HG02642 (cell line): ENCODE data around the gene ICAM4.

Experiments used
- ATAC-seq: cut with Tn5 transposase; IDR thresholded peaks from one replicate; pipeline ENCODE4 v1.9.1; 2021; ENCODE audit warnings: mild to moderate bottlenecking; ENCODE audit not compliant: unreplicated experiment, poor library complexity

The ICAM4 gene

GRCh38 chr19:10317045-10317856 lies 30.5 kb downstream of the ICAM4 start:
- no peak for ATAC-seq

DNA sequence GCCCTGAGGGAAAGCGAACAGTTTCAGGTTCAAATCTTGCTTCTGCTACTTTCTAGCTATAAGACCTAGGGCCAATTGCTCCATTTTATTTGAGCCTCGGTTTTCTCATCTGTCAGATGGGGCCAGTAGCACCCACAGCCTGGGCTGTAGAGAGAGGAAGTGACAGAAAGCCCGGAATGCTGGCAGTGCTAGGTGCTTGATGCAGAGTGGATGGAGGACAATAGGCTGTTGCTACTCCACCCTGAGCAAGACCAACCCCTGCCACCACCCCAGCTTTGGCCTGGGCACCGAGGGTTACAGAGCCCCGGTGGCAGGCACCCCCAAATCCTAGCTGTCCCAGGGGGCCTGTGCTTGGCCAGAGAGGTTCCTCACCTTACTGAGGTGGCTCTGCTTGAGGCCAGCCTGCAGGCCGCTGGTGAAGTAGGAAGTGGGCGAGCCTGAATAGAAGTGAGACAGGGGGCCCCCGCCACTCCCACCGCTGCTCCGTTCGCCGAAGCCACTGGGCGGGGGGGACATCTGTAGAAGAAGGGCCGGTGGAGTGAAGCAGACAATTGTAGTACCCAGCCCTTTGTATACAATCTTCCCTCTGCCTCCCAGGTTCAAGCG lies 31.2 kb downstream of the ICAM4 start:
- ATAC-seq: no peak

DNA sequence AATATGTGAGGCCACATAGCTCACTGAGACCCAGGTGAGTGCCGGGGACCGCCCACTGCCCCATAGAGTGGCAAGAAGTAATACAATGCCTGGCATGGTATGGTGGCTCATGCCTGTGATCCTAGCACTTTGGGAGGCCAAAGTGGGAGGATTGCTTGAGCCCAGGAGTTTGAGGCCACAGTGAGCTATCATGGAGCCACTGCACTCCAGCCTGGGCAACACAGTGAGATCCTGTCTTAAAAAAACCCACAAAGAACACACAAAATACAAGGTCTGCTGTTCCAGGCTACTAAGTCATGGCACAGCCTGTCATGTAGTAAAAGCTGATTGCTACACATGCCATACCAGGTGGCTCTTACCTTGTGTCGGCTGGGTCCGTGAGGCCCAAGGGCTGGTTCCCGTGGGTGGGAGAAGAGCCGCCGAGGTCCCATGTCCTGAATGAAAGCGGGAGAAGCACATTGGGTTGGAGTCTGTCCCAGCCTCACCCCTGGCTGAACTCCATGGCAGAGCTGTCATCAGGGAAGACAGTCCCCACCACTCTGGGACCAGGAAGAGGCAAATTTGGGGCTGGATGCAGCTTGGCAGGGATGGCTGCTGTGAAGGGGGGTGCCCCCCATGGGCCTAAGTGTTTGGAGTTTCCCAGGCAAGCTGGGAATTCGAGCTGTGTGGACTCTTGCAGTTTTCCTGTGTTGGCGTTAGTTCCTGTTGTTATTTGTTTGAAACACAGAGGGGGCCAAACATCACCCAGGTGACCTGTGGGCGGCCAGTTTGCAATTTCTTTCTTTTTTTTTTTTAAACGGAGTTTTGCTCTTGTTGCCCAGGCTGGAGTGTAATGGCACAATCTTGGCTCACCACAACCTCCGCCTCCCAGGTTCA lies 32.3 kb downstream of the ICAM4 start:
- no peak for ATAC-seq

GRCh38 chr19:10320602-10321416 lies 34.1 kb downstream of the ICAM4 start:
- ATAC-seq: no peak

GRCh38 chr19:10321417-10321797 lies 34.7 kb downstream of the ICAM4 start:
- ATAC-seq: no peak

DNA sequence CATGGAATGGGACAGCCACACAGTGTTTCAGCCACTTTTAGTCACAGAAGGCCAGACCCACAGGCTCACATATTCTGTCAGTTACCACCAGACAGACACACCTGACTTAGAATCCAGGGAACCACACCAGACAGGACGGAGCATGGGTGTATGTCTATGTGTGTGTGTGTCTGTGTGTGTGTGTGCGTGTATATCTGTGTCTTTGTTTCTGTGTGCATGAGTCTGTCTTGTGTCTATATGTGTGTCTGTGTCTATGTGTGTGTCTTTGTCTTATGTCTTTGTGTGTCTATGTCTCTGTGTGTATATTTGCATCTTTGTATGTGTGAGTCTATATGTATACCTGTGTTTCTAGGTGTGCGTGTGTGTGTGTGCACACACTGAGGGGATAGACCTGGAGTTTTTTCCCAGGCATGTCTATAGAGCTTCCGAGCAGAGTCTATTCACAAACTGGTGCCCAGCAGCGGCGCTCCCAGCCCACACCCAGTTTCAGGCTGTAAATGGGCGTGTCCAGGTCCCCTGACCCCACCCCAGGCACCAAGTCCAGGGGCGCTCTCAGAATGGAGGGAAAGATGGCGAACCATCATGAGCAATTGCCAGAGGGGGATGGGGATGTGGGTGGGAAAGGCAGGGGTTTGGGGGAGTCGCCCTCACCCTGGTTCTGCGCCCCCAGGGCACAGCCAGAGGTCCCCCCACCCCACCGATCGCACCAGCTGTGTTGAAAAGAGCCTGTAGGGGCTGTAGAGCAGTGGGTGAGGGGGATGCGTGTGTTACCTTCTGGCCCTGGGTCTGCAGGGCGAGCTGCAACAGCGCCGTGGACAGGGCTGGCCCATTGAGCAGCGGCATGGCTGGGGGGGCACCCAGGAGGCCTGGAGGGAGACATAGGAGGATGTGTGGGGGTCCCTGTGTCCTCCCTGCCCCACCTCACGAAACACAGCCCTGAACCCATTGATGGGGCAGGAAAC lies 35.4 kb downstream of the ICAM4 start:
- no peak for ATAC-seq

DNA sequence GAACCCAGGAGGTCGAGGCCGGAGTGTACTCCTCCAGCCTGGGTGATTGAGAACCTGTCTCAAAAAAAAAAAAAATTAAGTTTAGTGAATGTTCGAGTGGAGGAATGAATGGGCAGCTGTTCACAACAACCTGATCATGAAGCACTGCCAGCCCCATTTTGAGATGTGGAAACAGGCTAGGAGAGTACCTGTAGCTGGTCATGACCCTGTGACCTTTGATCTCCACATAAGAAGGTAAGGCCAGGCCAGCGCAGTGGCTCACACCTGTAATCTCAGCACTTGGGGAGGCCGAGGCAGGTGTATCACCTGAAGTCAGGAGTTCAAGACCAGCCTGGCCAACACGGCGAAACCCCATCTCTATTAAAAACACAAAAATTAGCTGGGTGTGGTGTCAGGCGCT lies 39.0 kb downstream of the ICAM4 start:
- no peak for ATAC-seq

DNA sequence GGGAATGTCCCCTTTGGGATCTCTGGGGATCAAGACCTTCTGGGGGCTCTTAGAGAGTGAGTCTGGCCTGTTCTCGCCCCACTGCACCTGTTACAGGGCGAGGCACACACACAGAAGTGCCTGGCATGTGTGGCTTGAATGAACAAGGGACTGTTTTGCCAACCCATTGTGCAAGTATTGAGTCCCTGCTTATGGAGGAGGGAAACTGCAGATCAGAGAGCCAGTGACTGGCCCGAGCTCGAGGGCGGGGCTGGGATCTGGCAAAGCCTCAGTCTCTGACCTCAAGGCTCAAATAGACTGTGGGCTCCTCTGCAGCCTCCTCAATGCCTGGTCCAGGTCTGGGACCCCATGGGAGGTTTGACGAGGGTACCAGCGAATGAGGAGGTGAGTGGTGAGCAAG lies 41.0 kb downstream of the ICAM4 start:
- no peak for ATAC-seq

DNA sequence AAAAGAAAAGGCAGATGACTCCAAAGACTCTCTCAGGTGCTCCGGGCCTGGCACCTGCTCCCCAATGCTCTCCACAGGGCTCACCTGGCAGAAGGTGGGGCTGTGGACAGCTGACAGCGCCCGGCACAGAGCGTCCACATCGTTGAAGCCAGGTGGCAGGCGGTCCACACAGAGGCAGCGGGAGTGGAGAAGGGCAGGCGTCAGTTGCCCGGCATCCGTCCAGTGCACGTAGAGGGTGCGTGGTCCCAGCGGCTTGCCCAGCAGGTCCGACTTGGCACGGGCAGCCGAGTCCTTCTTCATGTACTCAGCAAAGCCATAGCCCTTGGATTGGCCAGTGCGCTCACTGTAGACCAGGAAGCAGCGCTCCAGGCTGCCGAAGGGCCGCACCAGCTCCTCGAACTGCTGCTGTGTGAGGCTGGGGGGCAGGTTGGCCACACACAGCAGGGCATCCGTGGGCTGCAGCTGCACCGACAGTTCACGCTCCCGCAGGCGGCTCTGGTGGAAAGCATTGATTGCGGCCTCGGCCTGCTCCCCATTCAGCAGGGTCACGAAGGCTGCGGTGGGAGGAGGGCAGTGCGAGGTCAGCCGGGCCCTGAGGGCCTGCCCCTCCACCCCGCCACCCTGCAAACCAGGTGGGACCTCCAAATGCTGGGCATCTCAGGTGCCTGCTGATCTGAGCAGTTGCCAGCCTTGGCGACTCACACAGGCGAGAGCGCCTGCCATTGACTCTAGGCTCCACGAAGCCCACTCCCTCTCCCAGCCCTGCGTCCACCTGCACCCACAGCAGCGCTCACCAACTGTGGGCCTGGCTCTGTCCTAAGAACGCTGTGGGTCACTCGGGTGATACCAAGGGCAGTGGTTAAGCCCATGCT lies 42.0 kb downstream of the ICAM4 start:
- no peak for ATAC-seq

- no peak for ATAC-seq
These were observed 42.8 kb downstream of the ICAM4 start for GRCh38 chr19:10329555-10329954.

DNA sequence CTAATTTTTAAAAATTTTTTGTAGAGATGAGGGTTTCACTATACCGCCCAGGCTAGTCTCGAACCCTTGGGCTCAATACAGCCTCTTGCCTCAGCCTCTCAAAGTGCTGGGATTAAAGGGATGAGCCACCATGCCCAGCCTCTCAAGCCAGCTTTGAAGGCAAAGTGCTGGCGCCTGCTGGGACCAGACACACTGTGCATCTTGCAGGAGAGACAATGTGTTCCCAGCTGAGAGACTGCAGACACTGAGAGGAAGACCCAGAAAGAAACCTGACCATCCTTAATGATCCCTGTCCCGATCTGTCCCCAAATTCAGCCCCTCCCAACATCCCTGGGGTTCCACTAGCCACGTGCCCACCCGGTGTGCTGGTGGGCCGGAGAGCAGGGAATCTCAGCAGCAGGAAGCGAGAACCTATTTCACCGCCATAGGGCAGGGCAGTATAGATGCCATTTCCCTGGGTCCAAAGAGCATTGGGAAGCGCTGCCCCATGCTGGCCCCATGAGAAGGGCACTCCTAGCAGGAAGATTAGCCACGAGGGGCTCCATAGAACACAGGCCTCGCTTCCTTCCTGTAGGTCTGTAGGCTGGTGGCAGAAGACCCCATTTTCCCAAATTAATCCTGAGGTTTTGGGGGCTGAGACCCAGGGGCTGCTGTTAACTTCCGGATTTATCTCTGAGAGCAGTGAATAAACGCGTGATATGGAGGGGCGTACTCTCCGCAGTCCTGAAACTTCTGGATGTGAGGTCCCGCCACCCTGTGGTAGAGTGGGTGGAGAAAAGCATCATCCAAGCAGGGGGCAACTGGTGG lies 45.6 kb downstream of the ICAM4 start:
- ATAC-seq: no peak

DNA sequence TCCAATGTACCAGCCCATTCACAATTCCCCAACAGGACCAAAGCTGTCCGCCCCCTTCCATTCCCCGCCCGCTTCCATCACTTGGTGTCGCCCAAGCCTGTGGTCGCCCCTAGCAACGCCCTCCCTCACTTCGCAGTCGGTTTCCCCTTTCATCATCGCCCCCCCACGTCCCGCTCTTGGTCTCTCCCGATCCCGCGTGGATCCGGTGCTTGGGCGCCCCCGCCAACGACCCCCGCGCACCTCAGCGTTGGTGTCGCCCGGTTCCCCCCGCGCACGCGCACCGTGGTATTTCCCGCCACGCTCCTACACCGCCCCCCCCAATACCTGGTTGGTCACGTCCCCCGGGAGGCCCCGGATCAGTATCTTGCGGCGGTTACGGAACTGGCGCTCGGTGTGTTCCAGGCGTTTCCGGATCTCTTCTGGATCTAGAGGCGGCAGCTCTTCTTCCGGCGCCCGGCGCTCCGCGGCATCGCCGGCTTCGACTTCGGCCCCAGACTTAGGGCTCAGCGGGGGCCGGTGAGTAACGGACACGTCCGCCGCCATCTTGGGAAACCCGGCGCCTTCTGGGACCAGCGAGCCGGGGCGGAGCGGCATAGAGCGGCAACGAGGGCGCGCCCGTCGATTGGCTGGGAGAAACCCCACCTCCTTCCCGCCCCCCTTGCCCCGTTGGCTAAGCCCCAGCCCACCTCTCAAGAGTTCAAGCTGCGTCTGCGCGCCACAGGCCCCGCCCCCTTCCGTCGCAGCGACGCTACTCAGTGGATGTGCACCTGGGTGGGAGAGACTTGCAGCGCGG lies 46.4 kb downstream of the ICAM4 start, which contains the start of gene RAVER1:
Gene RAVER1, minus strand, starts transcription at position 565 of the 793 bp plus-strand sequence. Its CDS starts 22 bp downstream, at position 543.
- peak; percentile 89 for ATAC-seq

- no peak for ATAC-seq
These were observed 47.2 kb downstream of the ICAM4 start for GRCh38 chr19:10333758-10334587.

- ATAC-seq: no peak
These were observed 48.0 kb downstream of the ICAM4 start for GRCh38 chr19:10334588-10335351.
